ENCODE data around the gene MRPL23. TPM values are rescaled to one million over a fixed set of nuclear protein-coding genes. Genes with fewer than 3 reads are reported as not detected.

Gene MRPL23
- total RNA-seq, 1 experiment from 2014 or later, result 15.0 TPM

DNA sequence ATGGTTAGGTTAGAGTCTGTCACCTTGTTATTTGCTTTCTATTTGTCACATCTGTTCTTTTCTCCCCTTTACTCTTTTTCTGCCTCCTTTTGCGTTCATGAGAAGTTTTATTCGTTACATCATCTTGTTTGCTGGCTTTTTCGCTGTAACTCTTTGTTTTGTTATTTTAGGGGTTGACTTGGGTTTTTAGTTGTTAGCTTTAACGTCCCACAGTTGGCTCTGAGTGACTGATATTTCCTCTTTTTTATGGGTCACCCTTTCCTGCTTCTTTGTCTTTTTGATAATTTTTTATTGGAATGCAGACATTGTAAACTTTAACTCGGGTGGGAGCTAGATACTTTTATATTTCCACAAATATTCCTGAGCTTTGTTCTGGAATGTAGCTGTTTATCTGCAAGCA is 41.0 kb upstream of the MRPL23 start:
- intact Hi-C loops (cut with micrococcal nuclease; ENCODE audit: unreplicated experiment), result no loop called here
- Mint-ChIP-seq H3K27ac (ENCODE audit: unreplicated experiment) (no peak overlapping the region), H3K4me1 (ENCODE audit: low read depth, unreplicated experiment) (peaks cover 6% of the 10 kb centered on the region), H3K36me3 (ENCODE audit: insufficient read depth, unreplicated experiment) (no peaks in the 10 kb centered on the region), H3K9me3 (ENCODE audit: unreplicated experiment) (no peaks in the 10 kb centered on the region), H3K4me3 (ENCODE audit: unreplicated experiment) (no peak overlapping the region), H3K27me3 (ENCODE audit: insufficient read depth, unreplicated experiment) (no peaks in the 10 kb centered on the region)
- Histone ChIP-seq H3K36me3 (ENCODE audit: control insufficient read depth, insufficient read depth, low read length) (no peaks in the 10 kb centered on the region), H3K4me1 (no peaks in the 10 kb centered on the region), H3K4me3 (ENCODE audit: low read depth, low read length) (no peak overlapping the region), H3K9me3 (no peaks in the 10 kb centered on the region), H3K27me3 (replicated peaks; ENCODE audit: control insufficient read depth, insufficient read depth, low read length) (no peaks in the 10 kb centered on the region)
- TF ChIP-seq, protein P1, sequence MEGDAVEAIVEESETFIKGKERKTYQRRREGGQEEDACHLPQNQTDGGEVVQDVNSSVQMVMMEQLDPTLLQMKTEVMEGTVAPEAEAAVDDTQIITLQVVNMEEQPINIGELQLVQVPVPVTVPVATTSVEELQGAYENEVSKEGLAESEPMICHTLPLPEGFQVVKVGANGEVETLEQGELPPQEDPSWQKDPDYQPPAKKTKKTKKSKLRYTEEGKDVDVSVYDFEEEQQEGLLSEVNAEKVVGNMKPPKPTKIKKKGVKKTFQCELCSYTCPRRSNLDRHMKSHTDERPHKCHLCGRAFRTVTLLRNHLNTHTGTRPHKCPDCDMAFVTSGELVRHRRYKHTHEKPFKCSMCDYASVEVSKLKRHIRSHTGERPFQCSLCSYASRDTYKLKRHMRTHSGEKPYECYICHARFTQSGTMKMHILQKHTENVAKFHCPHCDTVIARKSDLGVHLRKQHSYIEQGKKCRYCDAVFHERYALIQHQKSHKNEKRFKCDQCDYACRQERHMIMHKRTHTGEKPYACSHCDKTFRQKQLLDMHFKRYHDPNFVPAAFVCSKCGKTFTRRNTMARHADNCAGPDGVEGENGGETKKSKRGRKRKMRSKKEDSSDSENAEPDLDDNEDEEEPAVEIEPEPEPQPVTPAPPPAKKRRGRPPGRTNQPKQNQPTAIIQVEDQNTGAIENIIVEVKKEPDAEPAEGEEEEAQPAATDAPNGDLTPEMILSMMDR (IDR thresholded peaks at IDR 0.05; ENCODE audit: insufficient read depth in 1 of 2, low read depth in 1 of 2, low read length in 1 of 2, severe bottlenecking in 1 of 2, unreplicated experiment in 1 of 2), result no peak
- POLR2A ChIA-PET, result no interaction called here
- CTCF ChIA-PET, result interaction anchor here (0.8 to 1.8 kb wide), 2 partner anchors 24 to 237 kb away, joined by 5 to 7 read pairs; no protein-coding TSS in a partner anchor
- no peak for DNase-seq
- no TSS peak for BruUV-seq (replicated peaks)

DNA sequence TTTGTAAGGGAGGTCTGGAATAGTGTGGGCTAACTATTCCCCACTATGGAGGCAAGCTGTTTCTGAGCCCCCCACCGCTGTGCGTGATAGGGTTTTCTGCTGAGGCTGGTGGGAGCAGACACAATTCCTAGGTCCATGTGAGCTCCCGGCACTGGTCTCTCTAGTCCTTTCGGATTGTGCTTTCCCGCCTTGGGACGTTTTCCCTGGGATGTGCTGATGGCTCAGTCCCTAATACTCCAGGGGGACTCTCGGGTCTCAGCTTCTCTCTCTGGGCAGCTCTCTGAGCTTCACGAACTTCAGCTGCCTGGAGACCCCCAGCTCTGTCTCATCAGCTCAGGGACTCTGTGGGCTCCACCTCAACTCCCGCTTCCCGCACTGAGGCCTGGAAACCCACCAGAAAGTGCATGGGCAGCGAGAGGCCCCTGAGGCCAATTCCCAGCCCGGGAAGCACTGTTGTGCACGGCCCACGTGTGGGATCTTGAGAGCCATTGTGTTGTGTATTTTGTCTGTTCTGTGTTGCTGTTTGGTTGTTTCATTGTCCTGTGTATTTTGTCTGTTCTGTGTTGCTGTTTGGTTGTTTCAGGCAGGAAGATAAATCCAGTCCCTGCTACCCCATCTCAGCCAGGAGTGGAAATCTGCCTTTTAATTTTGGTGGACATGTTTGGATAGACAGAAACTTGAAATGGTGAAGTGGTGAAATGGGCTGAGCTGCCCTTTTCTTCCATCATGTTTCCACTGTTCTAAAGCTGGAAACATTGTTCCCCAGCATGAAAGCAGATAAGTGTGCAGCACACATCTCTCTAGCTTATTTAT is 40.3 kb upstream of the MRPL23 start:
- Histone ChIP-seq H3K9me3 (no peaks in the 10 kb centered on the region), H3K36me3 (ENCODE audit: control insufficient read depth, insufficient read depth, low read length) (no peaks in the 10 kb centered on the region), H3K27me3 (replicated peaks; ENCODE audit: control insufficient read depth, insufficient read depth, low read length) (no peaks in the 10 kb centered on the region), H3K4me3 (ENCODE audit: low read depth, low read length) (no peak overlapping the region), H3K4me1 (no peaks in the 10 kb centered on the region)
- ChIA-PET CTCF (interaction anchor here (0.8 to 1.9 kb wide), 2 partner anchors 24 to 237 kb away, joined by 5 to 7 read pairs (median 5); no protein-coding TSS in a partner anchor), POLR2A (no interaction called here)
- Mint-ChIP-seq H3K27me3 (ENCODE audit: insufficient read depth, unreplicated experiment) (no peaks in the 10 kb centered on the region), H3K4me3 (ENCODE audit: unreplicated experiment) (no peak overlapping the region), H3K9me3 (ENCODE audit: unreplicated experiment) (no peaks in the 10 kb centered on the region), H3K36me3 (ENCODE audit: insufficient read depth, unreplicated experiment) (no peaks in the 10 kb centered on the region), H3K27ac (ENCODE audit: unreplicated experiment) (no peak overlapping the region), H3K4me1 (ENCODE audit: low read depth, unreplicated experiment) (peaks cover 6% of the 10 kb centered on the region)
- no TSS peak for BruUV-seq (replicated peaks)
- peak in 1 of 2 experiments; percentile 13 for DNase-seq
- intact Hi-C loops (cut with micrococcal nuclease; ENCODE audit: unreplicated experiment), result no loop called here
- TF ChIP-seq, protein P1 (IDR thresholded peaks at IDR 0.05; ENCODE audit: insufficient read depth in 1 of 2, low read depth in 1 of 2, low read length in 1 of 2, severe bottlenecking in 1 of 2, unreplicated experiment in 1 of 2), result no peak

DNA sequence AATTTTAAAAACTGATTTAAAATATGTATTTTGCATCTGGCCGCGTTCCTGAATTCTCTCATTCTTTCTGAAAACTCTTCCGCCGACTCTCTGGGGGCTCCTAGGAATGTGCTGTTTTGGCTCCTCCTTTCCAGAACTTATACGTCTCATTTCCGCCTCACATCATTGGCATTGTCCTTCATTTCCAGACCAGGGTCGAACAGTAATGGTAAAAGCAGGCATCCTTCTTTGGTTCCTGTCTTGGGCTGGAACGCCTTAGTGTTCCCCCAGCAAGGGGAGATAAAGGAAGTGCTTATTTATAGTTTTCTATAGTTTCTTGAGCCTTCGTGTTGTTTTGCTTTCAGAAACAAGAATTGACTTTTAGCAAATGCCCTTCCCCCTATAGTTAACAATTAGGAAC is 38.5 kb upstream of the MRPL23 start:
- CTCF ChIA-PET, result interaction anchor here (0.8 to 1.9 kb wide), 3 partner anchors 26 to 243 kb away, joined by 3 to 5 read pairs (median 3); no protein-coding TSS in a partner anchor
- Mint-ChIP-seq H3K27me3 (ENCODE audit: insufficient read depth, unreplicated experiment) (no peaks in the 10 kb centered on the region), H3K36me3 (ENCODE audit: insufficient read depth, unreplicated experiment) (no peaks in the 10 kb centered on the region), H3K4me1 (ENCODE audit: low read depth, unreplicated experiment) (peaks cover 6% of the 10 kb centered on the region), H3K4me3 (ENCODE audit: unreplicated experiment) (no peak overlapping the region), H3K9me3 (ENCODE audit: unreplicated experiment) (no peaks in the 10 kb centered on the region), H3K27ac (ENCODE audit: unreplicated experiment) (no peak overlapping the region)
- intact Hi-C loops (cut with micrococcal nuclease; ENCODE audit: unreplicated experiment), result no loop called here
- TF ChIP-seq, protein P1 (IDR thresholded peaks at IDR 0.05; ENCODE audit: insufficient read depth in 1 of 2, low read depth in 1 of 2, low read length in 1 of 2, severe bottlenecking in 1 of 2, unreplicated experiment in 1 of 2), result no peak
- H3K4me1 ChIP-seq, result no peaks in the 10 kb centered on the region
- DNase-seq, result no peak
- no peaks in the 10 kb centered on the region for H3K27me3 ChIP-seq (replicated peaks; ENCODE audit: control insufficient read depth, insufficient read depth, low read length)
- POLR2A ChIA-PET, result no interaction called here
- no peaks in the 10 kb centered on the region for H3K36me3 ChIP-seq (ENCODE audit: control insufficient read depth, insufficient read depth, low read length)
- BruUV-seq (replicated peaks), result no TSS peak
- H3K4me3 ChIP-seq (ENCODE audit: low read depth, low read length), result no peak overlapping the region
- H3K9me3 ChIP-seq, result no peaks in the 10 kb centered on the region
